Uterus (tissue), 4 donors: ENCODE measurements around the gene EPS15. TPM values are rescaled to one million over a fixed set of nuclear protein-coding genes. Genes with fewer than 3 reads are reported as not detected.

Experiments
- DNase-seq, 2 donors: peaks; one replicate each; pipeline ENCODE4 v3.0.0-alpha.2; 2019 to 2020
- H3K27ac ChIP-seq, 2 donors: fragments of 200-600 bp; sonication (generic); 1 replicate in 1 of 2; 2 replicates in 1 of 2; pipeline ENCODE4 v1.5.1; 2016 to 2018
- H3K27me3 ChIP-seq, 2 donors: fragments of 200-600 bp; sonication (generic); one replicate each; pipeline ENCODE4 v1.5.1; 2018 to 2019; ENCODE audit warnings: control low read depth in 1 of 2
- H3K36me3 ChIP-seq, 2 donors: fragments of 200-600 bp; sonication (generic); one replicate each; pipeline ENCODE4 v1.5.1; 2019; ENCODE audit warnings: control low read depth in 1 of 2
- H3K4me1 ChIP-seq, 2 donors: fragments of 200-600 bp; sonication (generic); one replicate each; pipeline ENCODE4 v1.5.1; 2018 to 2019; ENCODE audit warnings: control low read depth in 1 of 2
- H3K4me3 ChIP-seq, 2 donors: fragments of 200-600 bp; sonication (generic); 1 replicate in 1 of 2; 2 replicates in 1 of 2; pipeline ENCODE4 v1.5.1; 2018 to 2019; ENCODE audit warnings: mild to moderate bottlenecking in 1 of 2
- H3K9me3 ChIP-seq, 2 donors: fragments of 200-600 bp; sonication (generic); one replicate each; pipeline ENCODE4 v1.5.1; 2019; ENCODE audit warnings: control low read depth in 1 of 2
- POLR2A ChIP-seq, 2 donors: fragments of 450-650 bp; IDR thresholded peaks; one replicate each; pipeline ENCODE4 v1.6.1; 2016; ENCODE audit warnings: antibody characterized with exemption in 2 of 2, mild to moderate bottlenecking in 1 of 2, moderate library complexity in 1 of 2
- intact Hi-C: fragments of 100-400 bp; cut with DNase I; formaldehyde crosslinking; loops from one replicate; pipeline ENCODE4 v1.15.1; 2023; ENCODE audit warnings: low total_unique reads
- total RNA-seq, 4 donors: library from RNA; depleted of rRNA in 3 of 4; stranded (reverse); fragments of >200 nt in 3 of 4; gene quantifications; one replicate each; pipeline versions ENCODE4 v1.1.0 to v1.2.4, GENCODE V29; 2014 to 2023
- TF ChIP-seq, protein P1 (sequence below), 4 experiments: fragments of 200-600 bp in 2 of 4; fragments of 450-650 bp in 2 of 4; sonication (generic) in 2 of 4; IDR thresholded peaks; one replicate each; pipeline ENCODE4 v1.5.1; 2016 to 2019; ENCODE audit warnings: antibody characterized with exemption in 4 of 4, mild to moderate bottlenecking in 2 of 4, moderate library complexity in 1 of 4
- donor health status: DM: yes; HTN: yes; CAD: no.

The EPS15 gene
- total RNA-seq, result 100 to 1,000 TPM in 2 of 4 donors, 10 to 100 TPM in 2; 30.7 to 133 (median 81.1) TPM

DNA sequence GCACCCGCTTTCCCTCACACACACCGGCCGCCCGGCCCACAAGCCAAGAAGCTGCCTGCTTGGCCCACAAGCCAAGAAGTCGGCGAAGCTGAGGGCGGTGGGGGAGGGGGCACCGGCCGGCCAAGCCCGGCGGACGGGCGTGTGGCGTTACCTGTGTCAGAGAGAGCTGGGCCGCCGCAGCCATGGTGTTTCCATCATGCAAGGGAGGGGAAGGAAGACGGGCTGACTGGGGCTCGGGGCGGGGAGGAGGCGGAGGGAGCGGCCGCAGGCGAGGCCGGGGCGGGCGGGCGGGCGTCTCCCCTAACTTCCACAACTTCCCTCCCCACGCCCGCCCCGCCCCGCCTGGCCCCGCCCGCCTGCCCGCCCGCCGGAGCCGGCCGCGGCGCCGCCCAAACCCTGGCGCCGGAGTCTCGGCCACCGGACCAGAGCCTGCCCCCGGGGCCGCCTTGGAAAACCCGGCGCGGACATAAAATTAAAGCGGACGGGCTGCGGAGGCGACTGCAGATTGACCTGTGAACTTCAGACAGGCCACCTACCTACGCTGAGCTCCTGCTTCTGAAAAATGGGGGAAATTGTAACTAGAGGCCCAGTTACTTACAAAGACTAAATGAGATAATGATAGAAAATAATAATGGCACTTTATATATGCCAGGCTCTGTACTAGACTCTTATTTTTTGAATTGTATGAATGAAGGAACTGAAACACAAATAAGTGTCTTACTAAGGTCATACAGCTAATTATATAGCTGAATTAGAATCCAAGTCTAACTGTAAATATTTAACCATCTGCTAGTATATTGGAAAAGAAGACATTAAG lies at the start of gene EPS15:
EPS15 (minus strand) TSS at position 219 of the 817 bp plus-strand sequence; CDS start at position 184, 35 bp downstream.
- Histone ChIP-seq H3K4me1 (peaks cover 0 to 5% of the 10 kb centered on the region in 2 donors), H3K9me3 (no peaks in the 10 kb centered on the region), H3K27me3 (no peaks in the 10 kb centered on the region), H3K27ac (peak within 1 kb of the TSS; percentile 94 to 97), H3K36me3 (no peaks in the 10 kb centered on the region), H3K4me3 (peak within 1 kb of the TSS; percentile 75 to 92)
- peak; percentile 86 to 89 for DNase-seq
- TF ChIP-seq, protein P1, sequence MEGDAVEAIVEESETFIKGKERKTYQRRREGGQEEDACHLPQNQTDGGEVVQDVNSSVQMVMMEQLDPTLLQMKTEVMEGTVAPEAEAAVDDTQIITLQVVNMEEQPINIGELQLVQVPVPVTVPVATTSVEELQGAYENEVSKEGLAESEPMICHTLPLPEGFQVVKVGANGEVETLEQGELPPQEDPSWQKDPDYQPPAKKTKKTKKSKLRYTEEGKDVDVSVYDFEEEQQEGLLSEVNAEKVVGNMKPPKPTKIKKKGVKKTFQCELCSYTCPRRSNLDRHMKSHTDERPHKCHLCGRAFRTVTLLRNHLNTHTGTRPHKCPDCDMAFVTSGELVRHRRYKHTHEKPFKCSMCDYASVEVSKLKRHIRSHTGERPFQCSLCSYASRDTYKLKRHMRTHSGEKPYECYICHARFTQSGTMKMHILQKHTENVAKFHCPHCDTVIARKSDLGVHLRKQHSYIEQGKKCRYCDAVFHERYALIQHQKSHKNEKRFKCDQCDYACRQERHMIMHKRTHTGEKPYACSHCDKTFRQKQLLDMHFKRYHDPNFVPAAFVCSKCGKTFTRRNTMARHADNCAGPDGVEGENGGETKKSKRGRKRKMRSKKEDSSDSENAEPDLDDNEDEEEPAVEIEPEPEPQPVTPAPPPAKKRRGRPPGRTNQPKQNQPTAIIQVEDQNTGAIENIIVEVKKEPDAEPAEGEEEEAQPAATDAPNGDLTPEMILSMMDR (IDR thresholded peaks at IDR 0.05), result peak in 1 of 4 experiments; percentile 37
- TF ChIP-seq POLR2A (IDR thresholded peaks at IDR 0.05), result peak; percentile 59 to 69
- intact Hi-C loops, result no loop called here

DNA sequence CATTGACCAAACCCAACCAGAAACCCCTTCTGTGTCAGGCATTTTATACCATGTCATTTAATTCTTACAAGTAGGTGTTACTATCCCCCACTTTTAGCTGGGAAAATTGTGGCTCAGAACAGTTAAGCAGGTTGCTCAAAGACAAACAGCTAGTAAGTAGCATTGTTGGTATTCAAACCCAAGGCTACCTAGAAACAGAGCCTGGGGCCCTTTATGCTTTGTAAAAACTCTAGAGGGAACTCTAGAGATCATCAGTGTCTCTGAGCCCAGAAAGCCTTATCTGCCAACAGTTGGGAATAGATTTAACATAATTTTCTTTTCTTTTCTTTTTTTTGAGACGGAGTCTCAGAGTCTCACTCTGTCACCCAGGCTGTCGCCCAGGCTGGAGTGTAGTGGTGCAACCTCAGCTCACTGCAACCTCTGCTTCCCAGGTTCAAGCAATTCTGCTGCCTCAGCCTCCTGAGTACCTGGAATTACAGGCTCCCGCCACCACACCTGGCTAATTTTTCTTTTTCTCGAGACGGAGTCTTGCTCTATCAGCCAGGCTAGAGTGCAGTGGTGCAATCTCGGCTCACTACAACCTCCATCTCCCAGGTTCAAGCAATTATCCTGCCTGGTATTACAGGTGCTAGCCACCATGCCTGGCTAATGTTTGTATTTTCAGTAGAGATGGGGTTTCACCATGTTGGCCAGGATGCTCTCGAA lies 49.3 kb upstream of the EPS15 start:
- no peaks in the 10 kb centered on the region for H3K9me3 ChIP-seq
- no peaks in the 10 kb centered on the region for H3K4me1 ChIP-seq
- intact Hi-C loops, result no loop called here
- TF ChIP-seq POLR2A (IDR thresholded peaks at IDR 0.05), result no peak
- TF ChIP-seq, protein P1 (IDR thresholded peaks at IDR 0.05), result no peak
- H3K4me3 ChIP-seq, result no peak overlapping the region
- no peaks in the 10 kb centered on the region for H3K36me3 ChIP-seq
- DNase-seq, result no peak
- no peak overlapping the region for H3K27ac ChIP-seq
- no peaks in the 10 kb centered on the region for H3K27me3 ChIP-seq

DNA sequence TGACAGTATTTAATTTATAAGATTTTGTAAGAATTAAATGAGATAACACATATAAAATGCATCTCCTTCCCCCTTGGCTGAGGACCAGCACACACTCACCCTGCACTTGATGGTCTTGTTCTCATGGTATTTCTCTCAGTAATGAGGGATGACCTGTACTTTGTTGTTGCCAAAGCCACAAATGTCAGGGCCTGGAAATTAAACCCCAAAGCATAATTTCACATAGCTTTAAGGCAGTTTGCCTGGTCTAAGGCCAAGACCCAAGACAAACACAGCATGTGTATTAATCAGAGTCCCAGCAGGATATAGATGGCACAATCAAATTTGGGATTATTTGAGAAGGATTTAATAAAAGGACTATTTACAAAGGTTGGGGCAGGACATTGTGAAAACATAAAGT lies 48.6 kb upstream of the EPS15 start:
- Histone ChIP-seq H3K9me3 (no peaks in the 10 kb centered on the region), H3K27me3 (no peaks in the 10 kb centered on the region), H3K27ac (no peak overlapping the region), H3K4me1 (no peaks in the 10 kb centered on the region), H3K36me3 (no peaks in the 10 kb centered on the region), H3K4me3 (no peak overlapping the region)
- DNase-seq, result no peak
- no peak for TF ChIP-seq POLR2A (IDR thresholded peaks at IDR 0.05)
- TF ChIP-seq, protein P1 (IDR thresholded peaks at IDR 0.05), result no peak
- intact Hi-C loops, result no loop called here

DNA sequence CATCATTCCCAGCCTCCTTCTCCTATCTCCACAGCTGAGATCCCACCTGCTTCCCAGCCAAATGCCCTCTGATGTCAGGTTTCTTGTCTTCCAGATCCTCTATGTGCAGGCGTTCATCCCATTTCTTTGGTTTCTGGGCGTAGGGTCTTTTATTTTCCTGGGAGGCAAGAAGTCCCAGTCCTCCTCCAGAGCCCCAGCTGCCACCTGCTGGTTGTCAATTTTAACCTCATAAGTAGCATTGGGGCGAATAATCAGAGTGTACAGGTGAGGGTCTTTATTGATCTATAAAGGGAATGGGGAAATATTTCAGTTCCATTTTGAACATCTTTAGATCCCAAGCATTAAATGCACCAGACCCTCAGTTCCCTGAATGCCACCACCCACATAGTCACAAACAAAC lies 47.2 kb upstream of the EPS15 start:
- no peaks in the 10 kb centered on the region for H3K36me3 ChIP-seq
- no peak overlapping the region for H3K4me3 ChIP-seq
- TF ChIP-seq POLR2A (IDR thresholded peaks at IDR 0.05), result no peak
- TF ChIP-seq, protein P1 (IDR thresholded peaks at IDR 0.05), result no peak
- no peaks in the 10 kb centered on the region for H3K4me1 ChIP-seq
- no peaks in the 10 kb centered on the region for H3K27me3 ChIP-seq
- no peak for DNase-seq
- no peaks in the 10 kb centered on the region for H3K9me3 ChIP-seq
- H3K27ac ChIP-seq, result no peak overlapping the region
- intact Hi-C loops, result no loop called here

DNA sequence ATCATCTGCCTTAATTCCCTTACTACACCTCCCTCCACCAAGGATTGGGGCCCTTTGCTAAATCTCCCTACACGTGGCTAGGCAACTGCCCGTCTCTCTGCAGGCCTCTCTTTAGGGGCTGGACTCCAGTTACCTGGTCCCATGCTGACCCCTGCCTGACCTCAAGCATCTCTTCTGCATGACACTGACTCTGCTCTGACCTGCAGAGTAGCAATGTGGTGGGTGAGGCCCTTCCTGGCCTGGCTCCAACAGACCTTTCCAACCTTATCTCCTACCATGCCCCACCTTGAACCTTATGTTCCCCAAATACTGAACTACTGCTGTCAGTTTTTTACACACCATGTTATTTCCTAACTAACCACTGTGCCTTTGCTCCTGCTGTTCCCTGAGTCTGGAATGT lies 45.9 kb upstream of the EPS15 start:
- H3K4me1 ChIP-seq, result no peaks in the 10 kb centered on the region
- no peaks in the 10 kb centered on the region for H3K9me3 ChIP-seq
- H3K27ac ChIP-seq, result no peak overlapping the region
- H3K36me3 ChIP-seq, result no peaks in the 10 kb centered on the region
- intact Hi-C loops, result no loop called here
- no peak overlapping the region for H3K4me3 ChIP-seq
- TF ChIP-seq, protein P1 (IDR thresholded peaks at IDR 0.05), result no peak
- no peak for TF ChIP-seq POLR2A (IDR thresholded peaks at IDR 0.05)
- DNase-seq, result no peak
- no peaks in the 10 kb centered on the region for H3K27me3 ChIP-seq
